AG10803 (cell line): ENCODE results near the gene DNAJB6.

Experiments
- DNase-seq: peaks from one replicate; pipeline ENCODE4 v3.0.0; 2010; ENCODE audit warnings: low read depth
- H3K4me3 ChIP-seq: 2 replicates; pipeline ENCODE4 v1.5.1; 2011; ENCODE audit warnings: mild to moderate bottlenecking, low read length, control low read depth
- TF ChIP-seq, protein P1 (sequence below): conservative IDR thresholded peaks from 2 replicates; pipeline ENCODE4 v1.5.1; 2011; ENCODE audit warnings: mild to moderate bottlenecking, low read length, control low read depth, inconsistent platforms

DNAJB6 gene

DNA sequence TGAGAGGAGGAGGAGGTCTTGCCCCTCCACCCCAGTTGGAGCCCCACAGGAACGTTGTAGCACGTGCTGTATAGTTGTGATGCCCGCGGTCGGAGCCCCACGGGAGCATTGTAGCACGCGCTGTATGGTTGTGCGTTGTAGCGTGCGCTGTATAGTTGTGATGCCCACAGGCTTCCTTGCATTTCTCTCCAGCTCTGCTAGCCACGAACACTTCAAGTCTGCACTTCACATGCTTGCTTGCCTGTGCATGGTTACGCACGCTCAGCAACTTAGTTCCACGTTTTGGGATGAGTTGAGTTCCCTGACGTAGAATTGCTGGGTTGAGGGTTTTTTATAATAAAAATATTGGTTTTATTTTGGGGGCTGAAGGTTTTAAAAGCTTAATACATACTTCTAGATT, 41.6 kb downstream of the DNAJB6 start:
- TF ChIP-seq, protein P1, sequence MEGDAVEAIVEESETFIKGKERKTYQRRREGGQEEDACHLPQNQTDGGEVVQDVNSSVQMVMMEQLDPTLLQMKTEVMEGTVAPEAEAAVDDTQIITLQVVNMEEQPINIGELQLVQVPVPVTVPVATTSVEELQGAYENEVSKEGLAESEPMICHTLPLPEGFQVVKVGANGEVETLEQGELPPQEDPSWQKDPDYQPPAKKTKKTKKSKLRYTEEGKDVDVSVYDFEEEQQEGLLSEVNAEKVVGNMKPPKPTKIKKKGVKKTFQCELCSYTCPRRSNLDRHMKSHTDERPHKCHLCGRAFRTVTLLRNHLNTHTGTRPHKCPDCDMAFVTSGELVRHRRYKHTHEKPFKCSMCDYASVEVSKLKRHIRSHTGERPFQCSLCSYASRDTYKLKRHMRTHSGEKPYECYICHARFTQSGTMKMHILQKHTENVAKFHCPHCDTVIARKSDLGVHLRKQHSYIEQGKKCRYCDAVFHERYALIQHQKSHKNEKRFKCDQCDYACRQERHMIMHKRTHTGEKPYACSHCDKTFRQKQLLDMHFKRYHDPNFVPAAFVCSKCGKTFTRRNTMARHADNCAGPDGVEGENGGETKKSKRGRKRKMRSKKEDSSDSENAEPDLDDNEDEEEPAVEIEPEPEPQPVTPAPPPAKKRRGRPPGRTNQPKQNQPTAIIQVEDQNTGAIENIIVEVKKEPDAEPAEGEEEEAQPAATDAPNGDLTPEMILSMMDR, result no peak
- H3K4me3 ChIP-seq, result no peak overlapping the region
- DNase-seq, result no peak

DNA sequence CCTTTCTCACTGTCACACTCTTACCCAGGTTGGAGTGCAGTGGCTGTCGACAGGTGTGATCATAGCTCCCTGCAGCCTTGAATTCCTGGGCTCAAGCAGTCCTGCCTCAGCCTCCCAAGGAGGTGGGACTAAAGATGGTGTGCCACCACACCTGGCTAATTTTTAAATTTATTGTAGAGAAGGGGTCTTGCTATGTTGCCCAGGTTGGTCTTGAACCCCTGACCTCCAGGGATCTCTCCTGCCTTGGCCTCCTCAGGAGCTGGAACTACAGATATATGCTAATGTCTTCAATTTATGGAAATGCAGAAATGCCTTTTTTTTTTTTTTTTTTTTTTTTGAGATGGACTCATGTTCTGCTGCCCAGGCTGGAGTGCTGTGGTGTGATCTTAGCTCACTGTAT, 42.7 kb downstream of the DNAJB6 start:
- H3K4me3 ChIP-seq, result no peak overlapping the region
- TF ChIP-seq, protein P1, result no peak
- DNase-seq, result no peak

DNA sequence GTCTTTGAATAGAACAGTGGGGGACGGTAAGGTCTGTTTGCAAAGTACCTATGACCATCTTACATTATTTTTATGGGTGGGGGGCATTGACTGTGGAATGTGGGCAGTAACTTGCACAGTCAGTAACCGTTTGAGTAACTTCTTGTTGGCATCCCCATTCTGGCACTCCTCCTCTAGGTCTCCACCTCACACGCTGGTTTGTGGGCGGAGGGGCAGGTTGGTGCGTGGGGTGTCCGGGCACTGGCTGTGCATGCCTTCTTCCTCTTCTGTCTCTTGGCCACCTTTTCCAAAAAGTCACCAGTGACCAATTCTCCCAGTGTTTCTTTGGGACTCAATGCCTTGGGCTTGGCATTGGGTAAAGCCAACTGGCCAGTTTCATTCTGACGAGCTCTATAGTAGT, 43.6 kb downstream of the DNAJB6 start:
- TF ChIP-seq, protein P1, result no peak
- no peak for DNase-seq
- no peak overlapping the region for H3K4me3 ChIP-seq

DNA sequence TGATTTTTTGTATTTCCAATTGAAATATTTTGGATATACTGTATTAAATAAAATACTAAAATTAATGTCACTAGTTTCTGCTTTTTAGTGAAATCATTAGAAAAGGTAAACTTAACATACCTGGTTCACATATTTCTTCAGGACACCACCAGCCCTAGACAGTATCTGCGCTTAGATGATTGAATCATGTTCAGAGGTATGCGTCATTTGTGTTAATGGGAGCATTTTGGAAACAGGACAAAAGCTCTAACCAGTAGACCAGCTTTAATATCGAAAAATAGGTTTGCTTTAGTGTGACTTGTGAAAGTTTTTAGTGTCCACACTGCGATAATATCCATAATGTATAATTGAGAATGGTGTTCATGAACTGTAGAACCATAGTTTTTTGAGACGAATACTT, 47.1 kb downstream of the DNAJB6 start:
- TF ChIP-seq, protein P1, result no peak
- no peak for DNase-seq
- no peak overlapping the region for H3K4me3 ChIP-seq

DNA sequence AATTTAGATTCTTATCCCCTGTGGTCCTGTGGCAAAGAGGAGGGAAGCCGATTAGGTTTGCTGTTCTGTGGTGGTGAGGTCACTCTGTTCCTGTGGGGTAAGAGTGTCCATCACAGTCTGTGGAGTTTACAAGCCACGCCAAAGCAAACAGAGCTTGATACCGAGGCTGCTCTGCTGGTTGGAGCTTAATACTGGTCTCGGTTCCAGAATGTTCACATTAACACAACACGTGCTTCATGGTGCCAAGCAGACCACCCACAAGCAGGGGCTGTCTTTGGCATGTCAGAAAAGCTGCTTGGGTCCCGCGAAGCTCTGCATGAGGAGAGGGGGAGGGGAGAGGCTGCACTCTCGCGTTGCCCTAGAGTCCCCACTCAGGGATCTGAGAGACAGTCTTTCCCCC, 47.5 kb downstream of the DNAJB6 start:
- H3K4me3 ChIP-seq, result no peak overlapping the region
- no peak for DNase-seq
- TF ChIP-seq, protein P1, result no peak

DNA sequence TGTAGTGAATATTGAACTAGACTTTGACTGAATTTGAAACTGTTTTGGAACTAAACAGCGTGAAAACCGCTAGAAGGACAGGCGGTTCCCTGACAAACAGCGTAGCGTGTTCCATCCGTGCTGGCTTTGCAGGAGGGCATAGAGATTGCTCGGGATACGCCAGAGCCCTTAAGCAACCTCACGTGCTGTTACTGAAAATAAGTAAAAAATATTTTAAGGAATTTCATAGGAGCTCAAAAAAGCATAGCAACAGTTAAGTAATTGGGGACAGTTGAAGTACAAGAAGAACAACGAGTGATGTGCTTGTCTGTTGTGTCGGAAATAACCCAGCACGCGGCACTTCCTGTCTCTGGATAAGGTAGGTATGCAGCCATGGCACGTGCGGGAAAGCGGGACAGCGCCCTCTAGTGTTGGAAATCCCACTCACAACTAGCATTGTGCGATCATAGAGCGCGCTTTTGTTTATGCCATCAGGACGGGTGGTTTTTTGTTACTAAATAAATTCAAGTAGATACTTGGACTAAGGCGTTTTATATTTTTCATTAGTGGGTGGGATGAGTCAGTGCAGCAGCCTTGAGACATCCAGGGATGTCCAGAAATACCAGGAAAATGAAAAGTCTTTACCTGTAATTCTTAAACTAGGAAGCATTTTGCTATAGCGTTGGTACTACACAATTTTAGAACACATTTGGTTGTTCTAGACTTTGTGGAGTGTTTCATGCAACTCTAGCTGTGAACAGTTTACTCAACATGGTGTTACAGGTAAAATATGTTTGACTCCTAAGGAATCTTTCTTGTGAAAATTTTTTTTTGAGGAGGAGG, 50.4 kb downstream of the DNAJB6 start:
- no peak overlapping the region for H3K4me3 ChIP-seq
- DNase-seq, result peak; percentile 74
- TF ChIP-seq, protein P1, result peak; percentile 85

DNA sequence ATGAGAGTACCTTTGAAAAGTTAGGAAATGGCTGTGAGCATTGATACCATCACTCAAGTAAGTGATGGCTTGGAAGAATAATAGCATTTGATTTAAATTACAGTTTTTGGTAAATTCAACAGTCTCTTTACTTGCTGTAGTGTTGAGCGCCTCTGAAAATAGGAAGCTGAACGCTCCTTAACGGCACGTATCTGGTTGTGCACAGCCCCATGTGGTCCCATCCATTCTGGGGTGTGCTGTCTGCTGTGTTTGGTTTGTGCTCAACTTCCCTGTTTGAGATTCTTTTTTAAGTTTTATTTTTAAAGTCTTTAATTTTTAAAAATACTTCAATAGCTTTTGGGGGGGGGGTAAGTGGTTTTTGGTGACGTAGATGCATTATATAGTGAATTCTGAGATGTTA, 51.5 kb downstream of the DNAJB6 start:
- DNase-seq, result no peak
- TF ChIP-seq, protein P1, result no peak
- no peak overlapping the region for H3K4me3 ChIP-seq
